Activated B cell treated with CpG ODN at 0.5 μM for 24 hours (primary cell): ENCODE results near the gene CDC23. TPM values are rescaled to one million over a fixed set of nuclear protein-coding genes. Genes with fewer than 3 reads are reported as not detected.

Source experiments
- ATAC-seq: fragments of 200-7000 bp; cut with Tn5 transposase; one replicate; pipeline ENCODE4 v1.10.0; 2021; ENCODE audit warnings: low read depth, mild to moderate bottlenecking, moderate library complexity
- CTCF ChIA-PET: fragments of 350-600 bp; sonication (Branson Sonifier 250); formaldehyde crosslinking; loops from one replicate; lab custom pipeline; 2021; ENCODE audit warnings: antibody characterized with exemption; lab: Charles Lee
- POLR2A ChIA-PET: fragments of 350-600 bp; sonication (Branson Sonifier 250); formaldehyde crosslinking; loops from one replicate; lab custom pipeline; 2021; ENCODE audit warnings: antibody characterized with exemption; lab: Charles Lee
- DNase-seq: peaks from one replicate; pipeline ENCODE4 v3.0.0; 2022
- H3K27ac Mint-ChIP-seq: one replicate; pipeline ENCODE4 v1.8.0; 2020; ENCODE audit warnings: mixed read lengths
- H3K27me3 Mint-ChIP-seq: one replicate; pipeline ENCODE4 v1.8.0; 2021; ENCODE audit warnings: mixed read lengths
- H3K36me3 Mint-ChIP-seq: one replicate; pipeline ENCODE4 v1.8.0; 2021; ENCODE audit warnings: low read depth, mixed read lengths
- H3K4me1 Mint-ChIP-seq: one replicate; pipeline ENCODE4 v1.8.0; 2021; ENCODE audit warnings: mixed read lengths
- H3K4me3 Mint-ChIP-seq: one replicate; pipeline ENCODE4 v1.8.0; 2020; ENCODE audit warnings: mild to moderate bottlenecking, mixed read lengths
- H3K9me3 Mint-ChIP-seq: one replicate; pipeline ENCODE4 v1.8.0; 2020; ENCODE audit warnings: mixed read lengths
- intact Hi-C: fragments of 100-400 bp; cut with micrococcal nuclease; formaldehyde crosslinking; loops from one replicate; pipeline ENCODE4 v1.15.1; 2024
- total RNA-seq: library from RNA; stranded (reverse); gene quantifications from 2 replicates; pipeline ENCODE4 v1.2.3, GENCODE V29; 2022
- TF ChIP-seq, protein P1 (sequence below): fragments of 200-600 bp; IDR thresholded peaks from one replicate; pipeline ENCODE4 v1.8.0; 2022; ENCODE audit warnings: antibody characterized with exemption, mild to moderate bottlenecking

Gene CDC23
- total RNA-seq, 1 donor from 2014 or later, result 35.0 TPM

DNA sequence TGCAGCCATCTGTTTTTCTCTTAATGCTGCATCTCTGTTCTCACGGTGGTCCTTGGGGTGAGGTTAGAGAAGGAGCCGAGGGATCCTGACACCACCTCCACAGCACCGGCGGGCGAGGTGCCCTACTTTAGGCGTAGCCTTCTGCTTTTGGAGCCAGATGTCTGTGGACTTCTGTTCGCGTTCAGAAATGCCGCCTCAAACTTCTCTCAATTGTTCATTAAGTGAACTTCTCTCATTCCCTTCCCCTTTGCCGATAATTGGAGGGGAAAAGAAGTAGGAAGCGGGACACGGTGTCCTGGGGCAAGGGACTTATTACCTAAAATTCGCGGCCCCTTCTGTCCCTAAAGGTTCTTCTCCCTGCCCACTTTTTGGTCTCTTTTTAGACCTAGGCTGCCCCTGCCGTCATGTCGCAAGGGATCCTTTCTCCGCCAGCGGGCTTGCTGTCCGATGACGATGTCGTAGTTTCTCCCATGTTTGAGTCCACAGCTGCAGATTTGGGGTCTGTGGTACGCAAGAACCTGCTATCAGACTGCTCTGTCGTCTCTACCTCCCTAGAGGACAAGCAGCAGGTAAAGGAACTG lies 33.8 kb downstream of the CDC23 start:
- intact Hi-C loops, result loop anchor here (1.0 to 2.0 kb wide), 2 partner anchors 291 to 396 kb away; partner anchors contain the start of genes HSPA9 and PKD2L2
- Mint-ChIP-seq H3K4me3 (no peak overlapping the region), H3K36me3 (peaks cover 16% of the 10 kb centered on the region), H3K4me1 (peaks cover 4% of the 10 kb centered on the region), H3K9me3 (no peaks in the 10 kb centered on the region), H3K27ac (no peak overlapping the region), H3K27me3 (no peaks in the 10 kb centered on the region)
- ChIA-PET POLR2A (interaction anchor here (0.6 to 2.4 kb wide), 8 partner anchors 34 to 425 kb away, joined by 3 to 25 read pairs (median 10); partner anchors contain the start of genes CDC23, ETF1, FAM53C and HNRNPA0), CTCF (interaction anchor here (0.7 to 1.0 kb wide), 3 partner anchors 174 to 428 kb away, joined by 3 to 5 read pairs (median 3); partner anchors contain the start of gene KDM3B)
- TF ChIP-seq, protein P1, sequence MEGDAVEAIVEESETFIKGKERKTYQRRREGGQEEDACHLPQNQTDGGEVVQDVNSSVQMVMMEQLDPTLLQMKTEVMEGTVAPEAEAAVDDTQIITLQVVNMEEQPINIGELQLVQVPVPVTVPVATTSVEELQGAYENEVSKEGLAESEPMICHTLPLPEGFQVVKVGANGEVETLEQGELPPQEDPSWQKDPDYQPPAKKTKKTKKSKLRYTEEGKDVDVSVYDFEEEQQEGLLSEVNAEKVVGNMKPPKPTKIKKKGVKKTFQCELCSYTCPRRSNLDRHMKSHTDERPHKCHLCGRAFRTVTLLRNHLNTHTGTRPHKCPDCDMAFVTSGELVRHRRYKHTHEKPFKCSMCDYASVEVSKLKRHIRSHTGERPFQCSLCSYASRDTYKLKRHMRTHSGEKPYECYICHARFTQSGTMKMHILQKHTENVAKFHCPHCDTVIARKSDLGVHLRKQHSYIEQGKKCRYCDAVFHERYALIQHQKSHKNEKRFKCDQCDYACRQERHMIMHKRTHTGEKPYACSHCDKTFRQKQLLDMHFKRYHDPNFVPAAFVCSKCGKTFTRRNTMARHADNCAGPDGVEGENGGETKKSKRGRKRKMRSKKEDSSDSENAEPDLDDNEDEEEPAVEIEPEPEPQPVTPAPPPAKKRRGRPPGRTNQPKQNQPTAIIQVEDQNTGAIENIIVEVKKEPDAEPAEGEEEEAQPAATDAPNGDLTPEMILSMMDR, result no peak
- DNase-seq, result no peak
- ATAC-seq, result no peak

DNA sequence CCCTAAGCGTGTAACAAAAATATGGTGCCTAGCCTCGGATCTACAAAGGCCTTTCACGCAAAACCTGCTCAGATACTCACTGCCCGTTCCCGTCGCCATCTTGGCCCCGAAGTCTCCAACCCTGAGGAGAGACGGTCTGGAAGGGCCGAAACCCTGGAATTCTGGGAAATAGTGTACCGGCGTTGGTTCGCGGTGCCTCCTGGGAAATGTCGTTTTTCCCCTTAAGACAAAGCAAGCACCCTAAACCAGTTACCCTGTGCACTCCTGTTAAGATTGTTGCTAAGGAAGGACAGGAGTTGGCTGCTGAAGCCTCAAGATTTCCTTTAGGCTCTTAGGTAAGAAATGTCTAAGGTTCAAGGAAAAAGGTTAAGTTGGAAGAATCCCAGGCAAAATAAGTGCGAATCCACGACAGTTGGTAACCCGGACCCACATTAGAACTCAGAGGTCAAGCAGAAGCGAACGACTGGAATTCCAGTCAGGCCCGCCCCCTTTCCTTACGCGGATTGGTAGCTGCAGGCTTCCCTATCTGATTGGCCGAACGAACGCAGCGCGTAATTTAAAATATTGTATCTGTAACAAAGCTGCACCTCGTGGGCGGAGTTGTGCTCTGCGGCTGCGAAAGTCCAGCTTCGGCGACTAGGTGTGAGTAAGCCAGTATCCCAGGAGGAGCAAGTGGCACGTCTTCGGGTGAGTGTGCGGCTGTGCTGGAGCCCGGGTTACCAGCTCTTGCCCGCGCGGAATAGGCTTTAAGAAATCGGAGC lies 34.4 kb downstream of the CDC23 start, which contains the start of the genes BRD8 and KIF20A:
BRD8 (minus strand) TSS at position 115 of the 761 bp plus-strand sequence; CDS start at position 99, 16 bp downstream.
KIF20A (plus strand) TSS at position 597 of the 761 bp plus-strand sequence. CDS start 569 bp downstream, outside the sequence.
- peak; percentile 93 for ATAC-seq
- H3K27me3 Mint-ChIP-seq, result no peaks in the 10 kb centered on the region
- peaks cover 4% of the 10 kb centered on the region for H3K4me1 Mint-ChIP-seq
- ChIA-PET POLR2A (interaction anchor here (0.6 to 2.4 kb wide), 8 partner anchors 34 to 425 kb away, joined by 3 to 25 read pairs (median 10); partner anchors contain the start of genes CDC23, ETF1, FAM53C and HNRNPA0), CTCF (interaction anchor here (0.7 to 1.6 kb wide), 5 partner anchors 110 to 427 kb away, joined by 3 to 7 read pairs (median 3); partner anchors contain the start of gene KDM3B)
- H3K27ac Mint-ChIP-seq, result no peak within 1 kb of the TSS
- H3K4me3 Mint-ChIP-seq, result no peak within 1 kb of the TSS
- H3K9me3 Mint-ChIP-seq, result no peaks in the 10 kb centered on the region
- DNase-seq, result peak; percentile 69
- intact Hi-C loops, result loop anchor here (1.0 to 2.0 kb wide), 11 partner anchors 35 to 424 kb away; partner anchors contain the start of genes CDC23, CDC25C, EGR1 and ETF1
- H3K36me3 Mint-ChIP-seq, result peaks cover 15% of the 10 kb centered on the region
- TF ChIP-seq, protein P1, result no peak

DNA sequence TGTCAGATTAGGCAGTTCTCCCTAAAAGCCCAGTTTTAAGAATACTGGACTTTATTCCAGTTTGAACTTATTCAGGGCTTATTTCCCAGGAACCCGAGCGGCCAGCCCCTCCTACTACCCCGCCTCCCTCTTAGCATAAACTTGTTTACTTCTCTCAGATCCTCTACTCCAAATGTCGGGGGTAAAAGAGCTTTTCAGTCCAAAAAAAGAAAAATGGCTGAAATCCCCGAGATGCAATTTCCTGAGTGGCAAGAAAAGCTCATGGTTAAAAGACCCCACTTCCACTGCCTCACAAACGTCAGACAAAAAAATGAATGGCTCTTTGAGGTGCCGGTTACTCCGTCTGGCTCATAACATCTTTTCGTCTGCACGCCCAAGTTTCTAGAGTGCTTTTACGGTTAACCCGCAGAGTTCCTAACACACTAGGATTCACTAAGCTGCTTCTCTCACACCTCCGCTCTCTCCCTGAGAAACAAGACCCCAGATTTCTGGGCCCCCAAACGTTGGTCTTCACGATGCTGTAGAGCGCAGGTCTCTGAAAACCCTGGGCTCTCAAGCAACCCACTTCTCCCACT lies 35.1 kb downstream of the CDC23 start:
- POLR2A ChIA-PET, result interaction anchor here (0.6 to 2.4 kb wide), 8 partner anchors 35 to 1116 kb away, joined by 3 to 25 read pairs (median 10); partner anchors contain the start of genes CDC23, ETF1, FAM53C and HNRNPA0
- Mint-ChIP-seq H3K27me3 (no peaks in the 10 kb centered on the region), H3K4me3 (no peak overlapping the region), H3K27ac (no peak overlapping the region), H3K4me1 (peaks cover 4% of the 10 kb centered on the region), H3K9me3 (no peaks in the 10 kb centered on the region), H3K36me3 (peaks cover 18% of the 10 kb centered on the region)
- DNase-seq (no peak), ATAC-seq (no peak)
- CTCF ChIA-PET, result interaction anchor here (1.1 to 1.6 kb wide), 3 partner anchors 109 to 399 kb away, joined by 3 to 7 read pairs (median 4); partner anchors contain the start of gene KDM3B
- intact Hi-C loops, result loop anchor here (1.0 to 2.0 kb wide), 10 partner anchors 35 to 424 kb away; partner anchors contain the start of genes CDC23, CDC25C, EGR1 and ETF1
- TF ChIP-seq, protein P1, result no peak

DNA sequence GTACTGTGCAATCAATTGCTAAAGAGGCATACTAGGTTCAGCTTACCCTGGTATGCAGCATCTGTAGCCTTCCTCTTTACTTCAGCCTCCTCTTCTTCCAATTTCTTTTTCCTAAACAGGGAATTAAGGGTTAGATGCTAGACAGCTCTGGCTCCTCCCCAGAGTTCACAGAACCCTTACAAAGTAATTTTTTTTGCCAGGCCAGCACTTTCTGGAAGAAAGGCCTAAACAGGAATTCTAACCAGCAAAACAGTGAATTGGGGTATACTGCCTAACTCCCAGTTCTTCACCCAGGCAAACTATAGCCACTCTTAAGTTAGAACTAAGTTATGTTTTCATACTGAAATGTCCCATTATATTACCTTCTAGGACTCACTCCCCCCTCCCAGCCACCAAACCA lies 42.8 kb downstream of the CDC23 start:
- TF ChIP-seq, protein P1, result no peak
- Mint-ChIP-seq H3K27ac (no peak overlapping the region), H3K4me1 (no peaks in the 10 kb centered on the region), H3K9me3 (no peaks in the 10 kb centered on the region), H3K4me3 (no peak overlapping the region), H3K27me3 (no peaks in the 10 kb centered on the region), H3K36me3 (peaks cover 80% of the 10 kb centered on the region)
- DNase-seq (no peak), ATAC-seq (no peak)
- intact Hi-C loops, result no loop called here
- ChIA-PET CTCF (no interaction called here), POLR2A (no interaction called here)
